D721Med (cell line): Measurements from ENCODE around the gene P4HTM.

Experiments used
- DNase-seq: peaks from one replicate; pipeline ENCODE4 v3.0.0; 2011; ENCODE audit warnings: low spot score; ENCODE audit not compliant: insufficient read length
- FAIRE-seq: peaks from 2 replicates; lab custom pipeline; 2011; peaks lifted over from hg19 to GRCh38; lab: Jason Lieb, UNC
- CTCF ChIP-seq: IDR thresholded peaks from 2 replicates; pipeline ENCODE4 v1.5.1; 2012; ENCODE audit warnings: mild to moderate bottlenecking, control low read depth; ENCODE audit not compliant: insufficient read depth; ENCODE audit errors: missing control alignments

The P4HTM gene

GRCh38 chr3:49016414-49017228 lies 26.6 kb downstream of the P4HTM start:
- FAIRE-seq (no peak), DNase-seq (no peak)
- TF ChIP-seq CTCF: no peak

- TF ChIP-seq CTCF: no peak
- no peak for FAIRE-seq
- DNase-seq: no peak
These were observed 27.4 kb downstream of the P4HTM start for GRCh38 chr3:49017229-49017970.

GRCh38 chr3:49017971-49018706 lies 28.1 kb downstream of the P4HTM start, which contains the start of gene DALRD3:
TSS of gene DALRD3 (minus strand) at chr3:49018580. CDS start at chr3:49018564, 16 bp downstream.
- no peak for TF ChIP-seq CTCF
- DNase-seq (peak; percentile 78), FAIRE-seq (no peak)

GRCh38 chr3:49018707-49019006 lies 28.6 kb downstream of the P4HTM start:
- DNase-seq (no peak), FAIRE-seq (no peak)
- TF ChIP-seq CTCF: no peak

GRCh38 chr3:49019941-49020329 lies 29.9 kb downstream of the P4HTM start:
- no peak for TF ChIP-seq CTCF
- DNase-seq (no peak), FAIRE-seq (no peak)

- no peak for FAIRE-seq
- no peak for DNase-seq
- no peak for TF ChIP-seq CTCF
These were observed 30.5 kb downstream of the P4HTM start for GRCh38 chr3:49020330-49021212.
